Measurements from ENCODE around the gene LPAR1.
"Not testable (repeated sequence)": the region's sequence is repeated elsewhere in the genome, so short reads cannot be mapped to it uniquely, and the experiment has no call there.

Gene LPAR1, protein sequence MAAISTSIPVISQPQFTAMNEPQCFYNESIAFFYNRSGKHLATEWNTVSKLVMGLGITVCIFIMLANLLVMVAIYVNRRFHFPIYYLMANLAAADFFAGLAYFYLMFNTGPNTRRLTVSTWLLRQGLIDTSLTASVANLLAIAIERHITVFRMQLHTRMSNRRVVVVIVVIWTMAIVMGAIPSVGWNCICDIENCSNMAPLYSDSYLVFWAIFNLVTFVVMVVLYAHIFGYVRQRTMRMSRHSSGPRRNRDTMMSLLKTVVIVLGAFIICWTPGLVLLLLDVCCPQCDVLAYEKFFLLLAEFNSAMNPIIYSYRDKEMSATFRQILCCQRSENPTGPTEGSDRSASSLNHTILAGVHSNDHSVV

DNA sequence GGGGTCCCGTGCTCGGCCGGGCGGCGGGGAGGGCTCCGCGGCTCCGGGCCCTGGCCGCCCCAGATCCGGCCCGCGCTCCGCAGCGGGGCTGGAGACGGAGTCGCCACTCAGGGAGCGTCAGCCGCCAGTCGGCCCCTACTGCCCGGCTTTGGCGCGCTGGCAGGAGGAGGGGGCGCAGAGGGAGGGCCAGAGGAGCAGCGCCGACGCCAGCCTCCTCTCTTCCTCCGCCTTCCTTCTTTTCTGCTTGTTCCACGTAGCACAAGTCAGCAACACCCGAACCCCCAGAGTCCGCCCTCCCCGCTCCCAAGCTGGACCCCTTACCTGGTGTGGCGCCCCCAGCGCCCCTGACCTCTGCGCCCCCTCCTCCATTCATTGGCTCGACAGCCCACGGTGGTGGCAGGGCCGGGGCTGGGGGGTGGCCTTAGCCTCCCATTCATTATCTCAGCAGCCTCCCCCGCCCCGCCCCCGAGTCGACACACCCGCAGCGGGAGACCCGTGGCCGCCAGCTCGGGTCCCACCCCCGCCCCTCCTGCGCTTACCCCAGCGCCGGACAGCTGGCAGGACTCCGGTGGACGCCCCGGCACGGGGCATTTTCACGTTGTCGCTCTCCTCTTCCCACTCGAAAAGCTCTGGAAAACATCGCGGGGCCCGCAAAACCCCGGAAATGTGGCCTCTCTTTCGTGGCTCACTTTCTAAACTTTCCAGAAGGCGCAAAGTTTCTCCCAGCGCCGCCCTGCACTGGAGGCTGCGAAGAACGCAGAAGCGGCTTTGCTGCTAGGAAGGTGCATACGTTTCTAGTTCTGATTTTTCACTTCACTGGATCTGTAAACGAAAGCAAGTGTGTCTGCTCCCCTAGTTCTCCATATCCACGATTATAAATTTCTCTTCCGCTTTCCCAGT is at the start of gene LPAR1:
Gene LPAR1, minus strand, starts transcription at position 140 of the 900 bp plus-strand sequence. CDS start 66,353 bp downstream, outside the sequence.
- DNase-seq = no peak

DNA sequence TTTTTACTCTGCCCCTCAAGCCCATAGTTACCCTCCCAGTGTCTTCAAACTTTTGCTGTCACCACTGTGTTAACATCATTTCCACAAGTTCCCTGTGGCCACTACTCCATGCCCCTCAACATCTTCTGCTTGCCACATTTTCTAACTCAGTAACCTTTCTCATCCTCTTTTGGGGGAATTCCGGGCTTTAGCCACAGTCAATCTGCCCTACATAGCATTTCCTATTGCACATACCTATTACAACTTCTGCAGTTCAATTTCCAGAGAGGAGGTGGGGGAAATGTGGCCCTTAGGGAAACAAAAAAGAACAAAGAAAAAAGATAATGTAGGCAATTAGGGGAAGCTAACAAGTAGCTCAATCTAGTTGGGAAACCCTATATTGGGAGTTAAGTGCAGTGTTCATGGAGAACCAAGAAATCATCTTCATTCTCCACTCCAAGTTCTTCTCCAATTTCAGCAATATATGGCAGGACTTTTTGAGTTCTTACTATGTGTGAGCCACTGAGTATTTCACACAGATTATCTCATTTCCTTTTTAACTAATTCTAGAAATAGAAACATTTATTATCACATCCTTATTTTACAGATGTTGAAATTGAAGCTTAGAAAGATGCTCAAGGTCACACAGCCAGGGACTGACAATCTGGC is 40.2 kb upstream of the LPAR1 start:
- DNase-seq = no peak

DNA sequence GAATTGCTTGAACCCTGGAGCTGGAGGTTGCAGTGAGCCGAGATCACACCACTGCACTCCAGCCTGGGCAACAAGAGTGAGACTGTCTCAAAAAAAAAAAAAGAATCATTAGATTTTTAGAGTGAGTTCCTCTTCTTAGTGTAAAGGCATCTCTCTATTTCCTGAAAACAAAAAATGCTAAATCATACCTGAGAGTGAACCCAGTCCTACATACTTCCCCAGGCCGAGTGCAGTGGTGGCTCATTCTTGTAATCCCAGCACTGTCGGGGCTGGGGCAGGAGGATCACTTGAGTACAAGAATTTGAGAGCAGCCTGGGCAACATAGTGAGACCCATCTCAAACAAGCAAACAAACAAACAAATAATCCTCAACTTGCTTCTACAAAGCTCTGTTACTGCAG is 38.2 kb upstream of the LPAR1 start:
- no peak for DNase-seq

DNA sequence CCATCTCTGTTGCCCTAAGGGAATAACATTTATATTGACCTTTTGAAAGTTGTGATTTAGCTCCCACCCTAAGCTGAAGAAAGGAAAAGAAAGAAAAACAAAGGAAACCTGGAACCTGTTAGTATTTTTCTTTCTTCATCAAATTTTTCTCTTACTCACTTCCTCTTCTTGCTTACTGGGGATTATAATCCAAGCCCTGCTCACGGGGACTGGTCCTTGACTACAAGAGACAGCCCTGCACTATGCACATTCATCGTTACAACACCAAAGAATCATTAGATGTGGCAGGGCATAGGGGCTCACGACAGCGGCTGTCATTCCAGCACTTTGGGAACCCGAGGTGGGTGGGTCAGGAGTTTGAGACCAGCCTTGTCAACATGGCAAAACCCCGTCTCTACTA is 37.8 kb upstream of the LPAR1 start:
- DNase-seq = no peak

DNA sequence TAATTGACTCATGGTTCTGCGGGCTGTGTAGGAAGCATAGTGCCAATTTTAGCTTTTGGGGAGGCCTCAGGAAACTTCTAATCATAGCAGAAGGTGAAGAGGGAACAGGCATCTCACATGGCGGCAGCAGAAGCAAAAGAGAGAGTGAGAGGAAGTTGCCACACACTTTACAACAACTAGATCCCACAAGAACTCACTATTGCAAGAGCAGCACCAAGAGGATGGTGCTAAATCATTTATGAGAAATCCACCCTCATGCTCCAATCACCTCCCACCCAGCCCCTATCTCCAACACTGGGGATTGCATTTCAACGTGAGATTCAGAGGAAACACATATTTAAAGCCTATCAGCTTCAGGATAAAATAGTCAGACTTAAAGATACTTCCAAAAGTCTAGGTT is 36.1 kb upstream of the LPAR1 start:
- no peak for DNase-seq

DNA sequence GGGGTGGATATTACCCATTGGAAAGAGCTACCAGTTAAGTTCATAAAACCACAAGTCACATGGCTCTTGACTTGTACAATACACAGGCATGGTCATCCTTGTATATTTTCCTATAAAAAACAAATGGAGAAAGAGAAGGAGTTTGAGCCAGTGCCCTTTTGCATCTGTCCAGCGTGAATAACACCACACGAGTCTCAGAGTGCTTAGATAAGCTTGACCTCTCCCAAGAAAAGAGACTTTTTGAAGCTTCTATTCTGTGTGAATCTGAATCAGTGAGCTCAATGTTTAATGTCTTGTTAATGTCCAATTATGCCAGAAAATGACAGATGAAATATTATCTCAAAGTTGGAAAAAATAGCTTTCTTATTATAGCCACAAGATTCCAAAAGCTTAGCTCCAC is 30.9 kb upstream of the LPAR1 start:
- no peak for DNase-seq

DNA sequence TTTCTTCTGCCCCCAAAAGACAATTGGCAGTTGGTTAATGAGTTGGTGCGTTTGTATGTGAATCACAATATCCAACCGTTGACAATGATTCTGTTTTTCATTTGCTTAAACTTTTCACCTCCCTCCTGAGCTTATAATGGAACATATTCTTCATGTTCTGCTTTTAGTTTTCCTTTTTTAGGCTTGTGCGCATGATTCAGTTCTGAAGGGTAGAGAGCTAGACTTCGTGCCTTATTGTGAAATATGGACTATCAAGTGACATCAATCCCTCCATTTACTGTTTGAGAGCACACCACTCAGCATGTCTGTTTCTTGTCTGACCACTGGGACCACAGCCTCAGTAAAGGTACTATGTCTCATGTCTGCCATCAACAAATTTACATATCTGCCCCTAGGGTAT is 30.5 kb upstream of the LPAR1 start:
- no peak for DNase-seq

DNA sequence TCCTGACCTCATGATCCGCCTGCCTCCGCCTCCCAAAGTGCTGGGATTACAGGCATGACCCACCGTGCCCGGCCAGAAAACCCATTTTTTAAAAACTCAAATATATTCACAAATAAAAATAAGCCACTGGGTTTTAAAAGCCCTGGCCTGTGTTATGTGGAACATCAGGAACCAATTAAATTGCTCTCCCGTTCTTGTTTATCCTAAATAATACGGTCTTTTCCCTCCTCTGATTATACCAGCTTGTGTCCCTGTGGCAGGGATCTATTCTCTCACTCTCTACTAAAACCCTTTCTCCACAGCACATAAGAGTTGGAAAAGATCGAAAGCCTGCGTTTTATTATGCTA is 30.1 kb upstream of the LPAR1 start:
- no peak for DNase-seq

DNA sequence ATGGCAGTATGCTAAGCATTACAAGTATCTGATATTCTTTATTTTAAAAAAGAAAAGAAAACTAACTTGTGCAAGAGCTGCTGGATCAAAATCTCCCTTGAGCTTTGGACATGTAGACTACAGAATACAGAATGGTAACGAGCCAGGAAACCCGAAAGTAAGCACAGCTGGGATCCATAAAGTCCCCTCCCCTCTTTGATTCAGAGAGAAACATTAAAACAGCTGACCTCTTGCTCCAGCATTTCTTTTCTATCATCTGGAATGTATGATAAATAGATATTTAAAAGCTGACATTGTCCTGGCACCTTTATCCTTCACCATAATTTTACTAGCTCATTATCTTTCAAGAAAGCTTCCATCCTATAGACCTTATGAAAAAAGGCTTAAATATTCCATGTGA is 28.2 kb upstream of the LPAR1 start:
- no peak for DNase-seq

DNA sequence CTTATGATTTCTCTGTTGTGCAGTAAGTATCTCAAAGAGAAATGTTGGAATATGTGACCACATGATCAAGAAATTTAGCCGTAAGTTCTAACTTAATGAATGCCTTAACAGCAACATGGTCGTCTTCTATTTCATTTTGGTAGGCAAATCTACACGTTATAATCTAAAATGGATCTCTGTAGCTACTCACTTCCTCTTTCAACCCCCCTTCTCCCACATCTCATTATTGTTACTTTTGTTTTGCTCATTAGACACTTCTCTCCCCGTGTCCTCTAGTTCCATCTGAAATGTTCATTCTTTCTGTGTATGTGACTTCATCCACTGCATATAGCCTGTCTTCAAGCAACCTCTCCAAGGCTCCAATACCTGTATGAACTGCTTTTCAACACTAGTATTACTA is 27.1 kb upstream of the LPAR1 start:
- DNase-seq = no peak

DNA sequence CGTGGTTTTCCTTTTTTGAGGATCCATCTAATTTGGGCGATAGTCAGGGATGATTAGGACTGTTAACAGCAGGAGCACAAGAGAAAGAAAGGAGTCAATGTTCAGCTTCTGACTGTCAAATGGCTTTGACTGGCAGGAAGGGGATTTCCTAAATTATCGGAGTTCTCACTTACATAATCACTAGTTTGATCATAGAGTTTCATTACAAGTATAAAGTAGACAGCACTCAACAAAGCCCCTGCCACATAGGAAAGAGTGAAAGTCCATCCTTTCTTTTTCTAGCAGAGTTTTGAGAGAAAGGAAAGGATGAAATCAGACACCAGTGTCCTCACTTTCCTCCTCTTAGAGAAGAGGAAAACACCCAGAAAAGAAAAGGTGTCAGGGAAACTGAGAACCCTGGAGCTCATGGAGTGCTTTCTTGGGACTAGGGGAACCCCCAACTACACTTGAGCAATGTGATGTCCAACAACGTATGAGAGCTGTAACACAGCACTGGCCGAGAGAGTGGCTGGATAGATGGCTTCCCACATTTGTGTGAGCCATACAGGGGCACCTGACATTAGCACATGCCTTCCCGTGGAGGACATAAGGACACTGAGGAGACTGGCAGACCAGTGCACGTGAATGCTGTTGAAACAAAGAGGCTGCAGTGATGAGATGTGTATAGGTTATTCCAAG is 26.0 kb upstream of the LPAR1 start:
- DNase-seq = no peak

DNA sequence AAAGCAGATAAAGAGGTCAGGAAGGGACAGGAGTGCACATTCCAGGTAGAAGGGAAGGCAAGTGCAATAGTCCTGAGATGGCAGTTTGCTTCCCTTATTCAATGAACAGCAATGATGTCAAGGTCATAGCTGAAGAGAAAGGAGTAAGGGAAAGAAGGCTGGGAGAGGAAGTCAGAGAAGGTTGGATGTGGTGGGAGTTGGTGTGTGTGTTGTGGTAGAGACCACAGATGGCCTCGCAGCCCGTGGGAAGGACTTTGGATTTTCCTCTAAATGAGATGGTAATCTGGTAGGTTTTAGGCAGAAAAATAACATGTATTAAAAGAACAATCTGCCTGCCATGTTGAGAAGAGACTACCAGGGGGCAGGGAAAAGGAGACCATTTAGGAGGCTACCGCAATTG is 25.1 kb upstream of the LPAR1 start:
- DNase-seq = no peak

DNA sequence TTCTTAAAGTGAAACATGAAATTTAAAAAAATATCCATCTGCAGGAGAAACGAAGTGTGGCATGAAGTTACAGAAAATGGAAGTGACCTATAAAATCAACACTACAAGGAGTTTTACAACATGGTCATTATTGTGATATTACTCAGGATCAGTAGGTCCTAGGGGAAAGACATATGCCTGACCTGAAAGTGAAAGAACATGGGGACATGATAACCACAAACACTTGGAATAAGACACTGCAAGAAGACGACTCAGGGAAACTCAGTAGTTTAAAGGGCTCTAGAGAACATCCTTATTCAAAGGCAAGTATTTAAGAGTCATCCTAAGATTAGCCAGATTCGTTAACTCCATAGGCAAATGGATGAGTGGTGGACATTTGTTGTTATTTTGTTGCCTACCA is 19.9 kb upstream of the LPAR1 start:
- DNase-seq = no peak

DNA sequence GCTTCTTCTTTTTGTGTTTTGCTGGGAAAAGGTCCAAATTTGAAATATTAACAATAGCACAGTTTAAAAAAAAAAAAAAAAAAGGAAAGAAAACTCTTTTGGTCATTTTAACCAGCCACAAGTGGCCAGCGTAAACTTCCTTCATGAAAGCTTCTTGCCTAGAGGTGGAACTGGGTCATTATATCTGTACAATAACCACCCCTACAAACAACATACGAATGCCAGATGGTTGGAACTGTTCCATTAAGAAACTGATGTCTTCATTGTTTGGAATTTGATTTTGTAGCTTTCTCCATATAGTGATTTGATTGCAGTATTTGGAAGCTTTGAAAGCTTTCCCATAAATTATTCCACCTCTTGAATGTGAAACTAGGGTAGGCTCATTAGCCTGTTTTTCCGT is 18.3 kb upstream of the LPAR1 start:
- no peak for DNase-seq

DNA sequence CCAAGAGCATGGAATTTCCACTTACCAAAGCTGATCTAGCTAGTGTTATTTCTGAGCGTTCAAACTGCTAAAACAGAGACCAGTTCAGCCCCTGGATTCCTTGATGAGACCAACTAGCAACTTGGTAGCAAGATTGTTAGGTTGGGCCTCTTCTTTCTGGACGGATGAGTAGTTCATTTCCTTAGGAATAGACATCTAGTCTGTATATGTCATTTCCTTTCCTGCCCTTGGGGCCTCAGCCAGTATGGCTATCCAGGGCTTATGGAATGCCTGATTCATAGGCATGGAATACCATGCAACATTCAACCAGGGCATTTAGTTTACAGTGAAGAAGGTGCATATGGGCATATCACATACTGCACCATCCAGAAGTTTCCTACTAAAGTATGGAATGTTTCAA is 14.5 kb upstream of the LPAR1 start:
- DNase-seq = no peak

DNA sequence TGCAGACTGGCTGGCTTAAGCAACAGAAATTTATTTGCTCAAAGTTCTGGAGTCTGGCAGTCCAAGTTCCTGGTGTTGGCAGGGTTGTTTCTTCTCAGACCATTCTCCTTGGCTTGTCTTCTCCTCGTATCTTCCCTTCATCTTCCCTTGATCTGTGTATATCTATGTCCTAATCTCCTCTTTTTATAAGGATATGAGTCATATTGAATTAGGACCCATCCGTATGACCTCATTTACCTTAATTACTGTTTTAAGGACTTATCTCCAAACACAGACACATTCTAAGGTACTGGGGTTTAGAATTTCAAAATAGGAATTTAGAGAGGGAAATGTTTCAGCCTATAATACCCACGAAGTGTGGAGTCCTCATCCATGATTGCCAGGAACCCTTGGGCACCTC is 13.1 kb upstream of the LPAR1 start:
- no peak for DNase-seq

DNA sequence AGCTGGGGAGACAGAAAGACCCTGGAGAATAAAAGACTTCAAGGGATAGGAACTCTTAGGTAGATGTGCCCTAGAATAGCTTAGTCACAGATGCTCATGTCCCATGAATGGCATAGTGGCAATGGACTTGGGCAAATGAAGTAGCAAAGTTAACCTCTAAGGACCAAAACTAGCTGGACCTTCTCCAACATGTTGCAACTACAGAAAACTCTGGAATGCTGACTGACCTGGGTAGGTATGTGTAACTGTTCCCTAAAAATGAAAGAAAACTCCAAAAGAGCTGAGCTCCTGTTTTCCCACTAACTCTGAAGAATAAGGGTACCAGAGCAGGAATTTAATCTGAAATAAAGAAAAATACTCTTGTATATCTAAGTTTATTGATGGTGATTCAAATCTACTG is 12.5 kb upstream of the LPAR1 start:
- no peak for DNase-seq

DNA sequence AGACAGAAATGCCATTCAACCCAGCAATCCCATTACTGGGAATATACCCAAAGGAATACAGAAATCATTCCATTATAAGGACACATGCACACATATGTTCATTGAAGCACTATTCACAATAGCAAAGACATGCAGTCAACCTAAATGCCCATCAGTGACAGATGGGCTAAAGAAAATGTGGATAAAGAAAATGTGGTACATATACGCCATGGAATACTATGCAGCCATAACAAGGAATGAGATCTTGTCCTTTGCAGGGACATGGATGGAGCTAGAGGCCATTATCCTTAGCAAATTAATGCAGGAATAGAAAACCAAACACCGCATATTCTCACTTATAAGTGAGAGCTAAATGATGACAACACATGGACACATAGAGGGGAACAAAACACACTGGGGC is 9.0 kb upstream of the LPAR1 start:
- DNase-seq = not testable (repeated sequence)

DNA sequence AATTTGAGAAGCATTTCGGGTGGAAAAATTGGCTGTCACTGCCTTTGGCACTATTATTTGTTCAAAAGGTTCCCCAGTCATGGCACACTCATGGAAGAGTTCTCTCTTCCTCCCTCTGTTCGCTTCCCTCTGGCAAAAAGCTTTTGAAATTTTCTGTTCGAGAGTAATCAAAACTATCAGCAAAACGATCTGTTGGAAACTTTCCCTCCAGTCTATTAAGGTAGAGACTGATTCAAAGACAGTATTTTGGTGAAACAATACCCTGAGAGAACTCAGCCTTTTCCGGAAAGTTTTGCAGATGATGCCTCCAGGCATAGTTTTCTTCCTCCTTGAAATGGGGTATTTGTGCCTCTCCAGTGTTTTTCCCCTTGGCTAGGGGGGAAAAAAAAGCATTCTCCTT is 3.6 kb upstream of the LPAR1 start:
- no peak for DNase-seq

DNA sequence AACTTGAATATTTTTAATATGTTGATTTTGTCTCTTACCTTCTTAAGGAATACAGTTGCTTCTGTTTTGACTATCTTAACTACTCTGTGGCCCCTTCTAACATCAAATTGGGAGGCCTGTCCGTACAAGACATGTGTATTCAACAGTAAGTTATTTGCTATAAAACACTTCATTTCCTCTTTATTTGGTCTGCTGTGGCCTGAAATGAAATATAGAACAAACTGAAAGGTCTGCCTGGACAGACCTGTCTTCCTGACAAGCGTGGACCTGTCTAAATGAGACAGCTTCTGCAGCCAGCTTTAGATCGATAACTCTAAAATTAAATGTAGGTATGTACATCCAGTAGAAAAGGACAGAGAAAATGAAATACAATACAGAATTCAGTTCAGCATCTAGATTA is 2.2 kb upstream of the LPAR1 start:
- DNase-seq = no peak

DNA sequence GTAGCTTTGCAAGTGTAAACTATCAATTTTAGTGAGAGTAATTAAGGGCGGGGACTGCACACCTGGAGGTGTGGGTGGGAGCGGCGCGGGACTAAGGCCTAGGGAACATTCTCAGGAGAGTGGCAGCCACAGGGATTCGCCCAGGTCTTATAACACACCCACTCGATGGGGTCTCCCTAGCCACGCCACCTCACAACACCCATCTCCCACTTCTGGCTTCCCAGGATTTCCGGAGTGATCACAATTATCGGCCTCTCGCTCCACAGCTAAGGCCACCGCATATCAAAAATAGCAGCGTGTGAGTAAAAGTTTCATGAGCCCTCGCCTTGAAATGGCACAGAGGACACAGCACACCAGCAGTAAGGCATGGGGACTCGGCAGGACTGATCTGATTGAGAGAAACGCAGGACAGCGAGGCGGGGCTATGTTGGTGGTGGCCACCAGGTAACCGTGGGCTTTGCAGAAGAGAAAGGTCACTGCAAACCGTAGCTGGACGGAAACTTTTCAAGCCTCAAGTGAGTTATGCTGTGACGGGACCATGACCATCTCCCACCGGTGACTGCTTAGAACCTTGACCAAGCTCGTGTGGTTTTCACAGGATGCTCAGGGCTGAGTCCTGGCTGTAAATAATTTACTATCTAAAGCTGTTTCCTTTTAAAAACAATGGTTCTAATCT is 1.1 kb upstream of the LPAR1 start:
- no peak for DNase-seq

DNA sequence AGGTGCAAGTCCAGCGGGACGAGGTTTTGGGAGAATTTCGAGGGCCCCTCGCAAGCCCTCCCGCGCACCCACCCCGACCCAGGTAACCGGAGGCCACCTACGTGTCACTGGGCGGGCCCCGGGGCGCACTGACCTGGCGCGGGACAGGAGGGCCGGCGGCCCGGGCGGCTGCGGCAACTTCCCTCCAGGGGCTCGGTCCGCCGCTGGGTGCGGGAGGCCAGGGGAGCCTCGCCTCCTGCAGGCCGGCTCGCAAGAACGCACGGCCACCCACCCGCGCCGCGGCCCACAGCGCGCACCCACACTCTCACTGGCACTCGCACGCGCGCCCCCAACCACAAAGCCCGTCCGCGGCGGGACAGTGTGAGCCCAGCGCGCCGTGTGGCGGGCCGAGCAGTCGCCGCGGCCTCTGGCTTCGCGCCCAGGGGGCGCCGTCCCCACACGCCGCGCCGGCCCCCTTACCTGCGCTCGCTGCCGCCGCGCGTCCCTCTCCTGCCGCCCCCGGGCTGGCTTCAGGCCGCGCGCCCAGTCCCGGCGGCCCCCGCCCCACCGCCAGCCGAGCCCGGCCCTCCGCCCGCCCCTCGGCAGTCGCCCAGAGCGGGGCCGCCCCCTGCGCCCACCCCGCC is 451 bp downstream of the LPAR1 start:
- DNase-seq = no peak

Data from CD4-positive, alpha-beta T cell treated with Interleukin-4 for 4 hours (primary cell).